Right cardiac atrium (tissue), 5 donors: ENCODE results near the gene RECK. TPM values are rescaled to one million over a fixed set of nuclear protein-coding genes. Genes with fewer than 3 reads are reported as not detected.
"Not testable (repeated sequence)": the region's sequence is repeated elsewhere in the genome, so short reads cannot be mapped to it uniquely, and the experiment has no call there.

Experiments used
- ATAC-seq, 2 donors: fragments of 200-7000 bp; cut with Tn5 transposase; one replicate each; pipeline versions ENCODE4 v1.8.0 to v1.9.1; 2020; ENCODE audit warnings: moderate library complexity in 2 of 2, mild to moderate bottlenecking in 1 of 2
- DNase-seq, 3 donors: peaks; one replicate each; pipeline ENCODE4 v3.0.0-alpha.2; 2020
- H3K27ac ChIP-seq: one replicate; pipeline ENCODE4 v1.5.1; 2013; ENCODE audit warnings: mild to moderate bottlenecking, low read length, control low read depth, moderate library complexity
- H3K27me3 ChIP-seq: one replicate; pipeline ENCODE4 v1.6.1; 2013; ENCODE audit not compliant: control insufficient read depth, insufficient read depth
- H3K4me1 ChIP-seq: one replicate; pipeline ENCODE4 v1.6.1; 2013; ENCODE audit warnings: low read length; ENCODE audit not compliant: control insufficient read depth, insufficient read depth
- H3K4me3 ChIP-seq: one replicate; pipeline ENCODE4 v1.5.1; 2013; ENCODE audit warnings: low read length, control low read depth
- H3K9me3 ChIP-seq: one replicate; pipeline ENCODE4 v1.6.1; 2013; ENCODE audit warnings: low read length; ENCODE audit not compliant: control insufficient read depth
- WGBS: extraction: QIAGEN DNeasy Blood & Tissue Kit; methylation state at CpG from one replicate; pipeline ENCODE4 v1.1.7; 2013; 5-methylcytosine and 5-hydroxymethylcytosine counted together
- intact Hi-C, 4 donors: fragments of 100-400 bp; cut with DNase I; formaldehyde crosslinking; loops; one replicate each; pipeline versions ENCODE4 v1.11.0 to v1.14.0; 2022 to 2023
- polyA plus RNA-seq: library from polyadenylated mRNA; stranded (reverse); fragments of 200-250 nt; gene quantifications from one replicate; pipeline ENCODE4 v1.2.3, GENCODE V29; 2013
- total RNA-seq, 4 donors: library from RNA; stranded (reverse); fragmentation: NEBNext Ultra II Directional; extraction: Animal tissue kit (Norgen Biotek cat#: 25700); gene quantifications; one replicate each; pipeline ENCODE4 v1.2.1, GENCODE V29; 2021
- donor health status: healthy with polysubstance abuse.
- donor health status: DM: no; HTN: yes; CAD: no.
- donor health status: DM: no; HTN: no; CAD: no.
- donor health status: DM: no; HTN: yes; CAD: no; lungs with severe emphysema.
- donor health status: DM: yes; HTN: yes; CAD: no.

Gene RECK
- total and polyA plus RNA-seq, 5 donors, result 4.3 to 10.1 (median 8.1) TPM

DNA sequence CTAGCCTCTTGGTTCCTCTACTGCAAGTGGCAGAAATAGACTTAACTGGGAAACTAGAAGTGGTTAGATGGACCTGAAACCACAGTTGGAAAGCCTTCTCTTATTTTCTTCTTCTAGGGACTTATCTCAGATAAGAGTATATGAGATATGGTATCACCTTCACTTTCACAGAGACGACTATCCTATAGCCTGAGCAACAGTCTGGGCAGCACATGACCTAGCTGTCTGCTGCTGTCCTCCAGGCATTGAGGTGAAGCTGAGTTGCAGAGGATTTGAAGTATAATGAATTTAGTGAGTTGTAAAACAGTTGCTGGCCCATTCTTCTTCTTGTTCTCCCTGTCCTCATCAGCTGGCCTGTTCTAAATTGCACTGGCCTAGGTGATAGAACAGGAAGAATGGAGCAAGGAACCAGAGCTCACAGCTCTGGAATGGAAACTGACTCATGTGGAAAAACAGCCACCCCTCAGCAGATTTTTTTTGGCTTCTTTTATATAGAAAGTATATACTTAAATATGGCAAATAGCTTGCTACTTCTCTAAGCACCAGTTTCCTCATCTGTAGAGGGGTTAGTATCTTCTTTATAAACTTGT is 27.8 kb downstream of the RECK start:
- Histone ChIP-seq H3K27ac (no peak overlapping the region), H3K4me3 (no peak overlapping the region), H3K4me1 (no peaks in the 10 kb centered on the region), H3K9me3 (no peaks in the 10 kb centered on the region), H3K27me3 (no peaks in the 10 kb centered on the region)
- intact Hi-C loops, result no loop called here
- ATAC-seq (no peak), DNase-seq (no peak)
- 37% methylated on average over 1 of the region's 1 CpG for WGBS

- intact Hi-C loops, result no loop called here
- 97% methylated on average over 1 of the region's 1 CpG for WGBS
- no peak for ATAC-seq
These were observed 37.3 kb downstream of the RECK start for GRCh38 chr9:36074055-36074454.

DNA sequence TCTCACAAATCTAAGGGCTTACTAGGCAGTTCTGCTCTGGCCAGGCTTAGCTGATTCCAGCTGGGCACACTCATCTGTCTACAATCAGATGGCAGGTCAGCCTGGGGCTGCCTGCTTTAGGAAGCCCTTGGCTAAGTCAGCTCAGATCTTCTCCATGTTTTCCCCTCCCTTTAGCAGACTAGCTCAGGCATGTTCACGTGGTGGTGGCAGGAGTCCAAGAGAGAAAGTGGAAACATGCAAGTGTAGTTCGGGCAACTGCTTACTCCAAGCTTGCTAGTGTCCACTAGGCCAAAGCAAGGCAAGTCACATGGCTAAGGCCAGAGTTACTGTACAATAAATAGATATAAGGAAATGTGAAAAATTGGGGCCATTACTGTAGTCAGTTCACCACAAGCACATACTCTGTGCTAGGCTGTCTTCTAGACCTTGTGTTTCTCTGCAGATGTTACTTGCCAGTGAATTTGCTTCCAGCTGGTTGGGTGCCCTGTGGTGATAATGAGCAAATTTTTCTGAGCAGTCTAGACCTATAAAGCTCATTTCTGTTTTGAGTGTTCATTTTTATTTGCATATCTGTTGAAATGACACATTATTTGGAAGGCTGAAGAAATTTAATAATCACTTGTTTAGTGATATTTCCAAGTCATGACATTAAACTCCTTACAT is 38.3 kb downstream of the RECK start:
- H3K4me3 ChIP-seq, result no peak overlapping the region
- no peaks in the 10 kb centered on the region for H3K4me1 ChIP-seq
- H3K27me3 ChIP-seq, result no peaks in the 10 kb centered on the region
- no peaks in the 10 kb centered on the region for H3K9me3 ChIP-seq
- ATAC-seq (peak; percentile 88 to 94), DNase-seq (peak; percentile 73 to 85 (median 80))
- 9% methylated on average over 2 of the region's 2 CpGs for WGBS
- H3K27ac ChIP-seq, result no peak overlapping the region
- intact Hi-C loops, result no loop called here

More at GRCh38 chr9:36074055-36074454, 37.3 kb downstream of the RECK start:
- no peaks in the 10 kb centered on the region for H3K9me3 ChIP-seq
- DNase-seq, result no peak
- no peaks in the 10 kb centered on the region for H3K4me1 ChIP-seq
- no peaks in the 10 kb centered on the region for H3K27me3 ChIP-seq
- no peak overlapping the region for H3K27ac ChIP-seq
- no peak overlapping the region for H3K4me3 ChIP-seq

- intact Hi-C loops, result no loop called here
- Histone ChIP-seq H3K4me3 (no peak overlapping the region), H3K27me3 (no peaks in the 10 kb centered on the region), H3K9me3 (no peaks in the 10 kb centered on the region), H3K4me1 (no peaks in the 10 kb centered on the region), H3K27ac (no peak overlapping the region)
- no peak for ATAC-seq
- WGBS, result 84% methylated on average over 1 of the region's 1 CpG
- no peak for DNase-seq
These were observed 41.3 kb downstream of the RECK start for GRCh38 chr9:36078051-36078450.

GRCh38 chr9:36080519-36080918 is 43.8 kb downstream of the RECK start:
- H3K9me3 ChIP-seq, result no peaks in the 10 kb centered on the region
- ATAC-seq, result no peak

DNA sequence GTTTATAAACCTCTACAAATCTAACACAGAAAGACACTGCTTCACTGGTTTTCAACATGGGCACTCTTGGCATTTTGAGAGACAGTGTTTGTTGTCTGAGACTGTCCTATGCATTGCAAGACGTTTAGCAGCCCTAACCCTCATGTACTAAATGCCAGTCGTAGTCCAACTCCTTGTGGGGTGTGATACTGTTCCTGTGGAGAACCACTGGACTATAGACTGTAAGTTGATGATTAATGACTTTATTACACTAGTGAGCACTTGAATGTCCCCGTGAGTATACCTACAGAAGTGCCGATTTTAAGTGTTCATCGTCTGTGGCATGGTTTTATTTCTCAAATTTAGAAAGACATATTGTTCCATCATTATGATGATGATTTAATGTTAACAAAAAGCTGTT is 46.2 kb downstream of the RECK start:
- DNase-seq (no peak), ATAC-seq (no peak)
- intact Hi-C loops, result no loop called here
- Histone ChIP-seq H3K9me3 (no peaks in the 10 kb centered on the region), H3K27me3 (no peaks in the 10 kb centered on the region), H3K27ac (no peak overlapping the region), H3K4me1 (no peaks in the 10 kb centered on the region), H3K4me3 (no peak overlapping the region)
- WGBS, result 88% methylated on average over 5 of the region's 5 CpGs

More at GRCh38 chr9:36080519-36080918, 43.8 kb downstream of the RECK start:
- intact Hi-C loops, result no loop called here
- Histone ChIP-seq H3K4me1 (no peaks in the 10 kb centered on the region), H3K27me3 (no peaks in the 10 kb centered on the region), H3K27ac (no peak overlapping the region), H3K4me3 (no peak overlapping the region)
- no peak for DNase-seq
- WGBS, result 90% methylated on average over 3 of the region's 3 CpGs

- ATAC-seq, result no peak
- DNase-seq, result no peak
- H3K27me3 ChIP-seq, result no peaks in the 10 kb centered on the region
- H3K4me3 ChIP-seq, result no peak overlapping the region
- WGBS, result 94% methylated on average over 7 of the region's 7 CpGs
- peaks cover 2% of the 10 kb centered on the region for H3K4me1 ChIP-seq
- no peaks in the 10 kb centered on the region for H3K9me3 ChIP-seq
- H3K27ac ChIP-seq, result no peak overlapping the region
- intact Hi-C loops, result no loop called here
These were observed 49.7 kb downstream of the RECK start for GRCh38 chr9:36086442-36086841.

DNA sequence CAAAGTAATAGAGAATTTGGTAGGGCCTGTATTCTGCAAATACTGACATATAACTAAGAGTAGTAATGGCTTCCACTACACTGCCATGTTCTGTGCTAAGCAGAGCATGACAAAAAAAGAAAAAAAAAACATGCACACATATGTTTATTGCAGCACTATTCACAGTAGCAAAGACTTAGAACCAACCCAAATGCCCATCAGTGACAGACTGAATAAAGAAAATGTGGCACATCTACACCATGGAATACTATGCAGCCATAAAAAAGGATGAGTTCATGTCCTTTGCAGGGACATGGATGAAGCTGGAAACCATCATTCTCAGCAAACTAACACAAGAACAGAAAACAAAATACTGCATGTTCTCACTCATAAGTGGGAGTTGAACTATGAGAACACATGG is 50.3 kb downstream of the RECK start:
- DNase-seq, H3K4me3 ChIP-seq, intact Hi-C loops, ATAC-seq, H3K27me3 ChIP-seq, H3K9me3 ChIP-seq, H3K27ac ChIP-seq, H3K4me1 ChIP-seq: not testable (repeated sequence)

- no peak for ATAC-seq
- no peak for DNase-seq
- Histone ChIP-seq H3K4me1 (peaks cover 2% of the 10 kb centered on the region), H3K4me3 (no peak overlapping the region), H3K27me3 (no peaks in the 10 kb centered on the region), H3K27ac (no peak overlapping the region), H3K9me3 (no peaks in the 10 kb centered on the region)
- 94% methylated on average over 3 of the region's 3 CpGs for WGBS
- intact Hi-C loops, result no loop called here
These were observed 51.3 kb downstream of the RECK start for GRCh38 chr9:36088020-36088419.

DNA sequence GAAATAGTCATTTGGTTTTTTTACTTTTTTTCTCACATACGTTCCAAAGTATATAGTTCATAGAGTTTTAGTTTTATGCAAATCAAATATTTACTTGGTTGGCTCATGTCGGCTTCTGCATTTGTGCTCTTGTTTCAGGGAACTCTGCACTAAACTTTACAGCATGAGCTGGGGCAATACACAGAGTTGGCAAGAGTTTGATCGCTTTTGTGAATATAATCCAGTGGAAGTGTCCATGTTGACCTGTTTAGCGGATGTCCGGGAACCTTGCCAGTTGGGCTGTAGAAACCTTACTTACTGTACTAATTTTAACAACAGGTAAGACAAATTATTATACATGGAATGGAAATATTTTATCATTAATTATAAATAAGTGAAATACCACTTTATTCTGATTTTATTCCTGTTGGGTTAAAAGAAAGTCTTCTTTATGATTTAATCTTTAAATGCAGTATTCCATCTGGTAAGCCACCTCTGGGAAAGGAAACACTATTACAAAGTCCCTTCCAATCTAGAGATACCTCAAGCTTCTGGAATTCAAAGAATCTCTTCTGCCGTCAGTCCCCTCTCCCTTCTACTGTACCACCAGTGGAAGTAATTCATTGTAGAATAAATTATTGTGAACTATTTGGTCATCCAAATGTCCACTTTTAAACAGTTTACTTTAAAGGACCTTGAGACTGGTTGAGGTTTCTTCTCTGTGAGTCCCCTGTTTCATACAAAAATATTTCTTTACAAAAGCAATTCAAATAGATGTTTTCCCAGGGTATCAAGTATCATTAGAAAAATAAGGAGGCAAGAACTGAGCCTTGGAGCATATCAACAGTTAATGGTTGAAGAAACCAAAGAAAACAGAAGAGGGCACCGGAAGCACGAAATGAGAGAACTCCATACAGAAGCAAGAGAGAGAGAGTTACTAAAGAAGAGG is 54.6 kb downstream of the RECK start:
- WGBS, result 34% methylated on average over 8 of the region's 8 CpGs
- intact Hi-C loops, result no loop called here
- Histone ChIP-seq H3K4me1 (peaks cover 2% of the 10 kb centered on the region), H3K27me3 (no peaks in the 10 kb centered on the region), H3K27ac (no peak overlapping the region), H3K9me3 (no peaks in the 10 kb centered on the region), H3K4me3 (no peak overlapping the region)
- peak; percentile 31 to 43 for ATAC-seq
- peak in 1 of 3 donors; percentile 52 for DNase-seq

DNA sequence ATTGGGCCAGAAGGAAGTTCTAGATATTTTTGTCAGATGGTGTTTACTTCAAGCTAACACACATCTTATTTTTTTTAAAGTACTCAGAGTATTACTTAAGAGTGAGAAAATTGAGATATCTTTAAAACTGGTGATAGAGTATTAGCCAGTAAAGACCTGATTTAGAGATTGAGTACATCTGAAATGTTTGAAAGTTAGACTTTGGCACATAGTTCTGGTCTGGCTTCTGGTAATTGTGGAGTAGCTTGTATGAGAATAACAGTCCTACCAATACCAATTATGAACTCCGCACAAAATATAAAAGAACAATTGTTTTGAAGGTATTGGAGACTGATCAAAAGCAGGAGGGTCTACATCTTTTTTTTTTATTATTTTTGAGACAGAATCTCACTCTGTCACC is 55.3 kb downstream of the RECK start:
- DNase-seq (no peak), ATAC-seq (no peak)
- H3K4me1 ChIP-seq, result peaks cover 2% of the 10 kb centered on the region
- WGBS, result 89% methylated on average over 1 of the region's 1 CpG
- H3K27ac ChIP-seq, result no peak overlapping the region
- H3K9me3 ChIP-seq, result no peaks in the 10 kb centered on the region
- H3K4me3 ChIP-seq, result no peak overlapping the region
- intact Hi-C loops, result no loop called here
- H3K27me3 ChIP-seq, result no peaks in the 10 kb centered on the region
